Heart left ventricle (tissue), 13 donors: ENCODE results near the gene DLL1.

Experiments
- CTCF ChIP-seq, 12 donors: fragments of 200-600 bp; sonication (generic) in 4 of 12; IDR thresholded peaks; one replicate each; pipeline versions ENCODE4 v1.5.0 to v1.8.0; 2018 to 2022; ENCODE audit warnings: antibody characterized with exemption in 12 of 12, mild to moderate bottlenecking in 5 of 12
- POLR2A ChIP-seq, 2 donors: fragments of 450-650 bp; IDR thresholded peaks; one replicate each; pipeline ENCODE4 v1.6.1; 2017; ENCODE audit warnings: antibody characterized with exemption in 2 of 2, mild to moderate bottlenecking in 2 of 2, moderate library complexity in 2 of 2
- donor health status: ischemic (EF 13 %, LVEDD 7.1; RV severe dilation, severe dysfunction).
- donor health status: DM: no; HTN: yes; CAD: no.
- donor health status: DM: no; HTN: no; CAD: no.
- donor health status: ischemic (EF 25% LVEDD 6.9; RV normal size, moderate dysfunction).
- donor health status: ischemic (EF 25% LVEDD 5.7; RV mildly dilated, moderate dysfunction).
- donor health status: ischemic (EF 35%, LVEDD 5.7; RV mildly dilated, moderate dysfunction).
- donor health status: nonischemic (EF 11% LVEDD 7.7; RV severe dilation, severe dysfunction).
- donor health status: DM: yes; HTN: yes; CAD: no.
- donor health status: PGD.
- donor health status: ischemic (EF 29% LVEDD 5.4; RV normal size, mild dysfunction).
- donor health status: nonischemic (EF 23%, LVEDD 6.1; RV moderate dilation, normal function).

GRCh38 chr6:170294813-170295509 lies 4.1 kb upstream of the DLL1 start:
- no peak for TF ChIP-seq CTCF (IDR thresholded peaks at IDR 0.05)
- no peak for TF ChIP-seq POLR2A (IDR thresholded peaks at IDR 0.05)
